SK-N-SH (cell line): ENCODE results near the gene BUB3. TPM values are rescaled to one million over a fixed set of nuclear protein-coding genes. Genes with fewer than 3 reads are reported as not detected.

ENCODE experiments used
- CTCF ChIA-PET: fragments of 300-600, 350-600 bp; formaldehyde crosslinking; extraction: SDS; loops from one replicate; lab custom pipeline; 2021; lab: Yijun Ruan, JAX
- POLR2A ChIA-PET: fragments of 350-600 bp; sonication (Branson Sonifier 250); formaldehyde crosslinking; extraction: SDS; loops from one replicate; lab custom pipeline; 2020; ENCODE audit warnings: antibody characterized with exemption, inconsistent platforms; lab: Yijun Ruan, JAX
- DNase-seq: peaks from one replicate; pipeline ENCODE4 v3.0.0; 2012
- H2AFZ ChIP-seq: fragments of 200-600 bp; sonication (generic); 2 replicates; pipeline ENCODE4 v1.8.1; 2016; ENCODE audit warnings: antibody characterized with exemption, mild to moderate bottlenecking, low read depth
- H3F3A ChIP-seq: fragments of 200-600 bp; sonication (generic); replicated peaks from 2 replicates; pipeline ENCODE3; 2016; ENCODE audit warnings: antibody characterized with exemption, mild to moderate bottlenecking; ENCODE audit not compliant: insufficient read depth
- H3K27ac ChIP-seq, 2 experiments: fragments of 200-500 bp in 1 of 2; fragments of 200-600 bp in 1 of 2; sonication (Bioruptor generic) in 1 of 2; sonication (generic), shearing (Covaris generic) in 1 of 2; 2 replicates each; pipeline versions ENCODE4 v1.5.1 to v1.6.1; 2014 to 2016; ENCODE audit warnings: low read depth in 2 of 2, inconsistent platforms in 1 of 2, low read length in 1 of 2, mild to moderate bottlenecking in 1 of 2, mixed read lengths in 1 of 2
- H3K27me3 ChIP-seq: fragments of 200-600 bp; sonication (generic), shearing (Covaris generic); 2 replicates; pipeline ENCODE4 v1.6.1; 2016; ENCODE audit warnings: mixed run types; ENCODE audit not compliant: insufficient read depth
- H3K36me3 ChIP-seq, 2 experiments: fragments of 200-500 bp in 1 of 2; fragments of 200-600 bp in 1 of 2; sonication (Bioruptor generic) in 1 of 2; sonication (generic) in 1 of 2; replicated peaks in 1 of 2; 2 replicates each; pipeline versions ENCODE3 to v1.5.1; 2014 to 2016; ENCODE audit warnings: low read length in 1 of 2, mild to moderate bottlenecking in 1 of 2; ENCODE audit not compliant: insufficient read depth in 2 of 2, control insufficient read depth in 1 of 2
- H3K4me1 ChIP-seq, 2 experiments: fragments of 200-500 bp in 1 of 2; fragments of 200-600 bp in 1 of 2; sonication (Bioruptor generic) in 1 of 2; sonication (generic), shearing (Covaris generic) in 1 of 2; 2 replicates each; pipeline versions ENCODE4 v1.5.1 to v1.6.1; 2014 to 2016; ENCODE audit warnings: low read depth in 1 of 2, low read length in 1 of 2, mixed run types in 1 of 2; ENCODE audit not compliant: insufficient read depth in 2 of 2, control insufficient read depth in 1 of 2
- H3K4me2 ChIP-seq: fragments of 200-600 bp; sonication (generic), shearing (Covaris generic); 2 replicates; pipeline ENCODE4 v1.6.1; 2017; ENCODE audit warnings: mixed run types
- H3K4me3 ChIP-seq, 2 experiments: fragments of 200-500 bp in 1 of 2; fragments of 200-600 bp in 1 of 2; sonication (Bioruptor generic) in 1 of 2; sonication (generic), shearing (Covaris generic) in 1 of 2; 2 replicates each; pipeline versions ENCODE4 v1.5.1 to v1.8.1; 2014 to 2016; ENCODE audit warnings: low read depth in 2 of 2, inconsistent platforms in 1 of 2, low read length in 1 of 2, mild to moderate bottlenecking in 1 of 2, mixed read lengths in 1 of 2, moderate library complexity in 1 of 2
- H3K79me2 ChIP-seq: fragments of 200-600 bp; sonication (generic); 2 replicates; pipeline ENCODE4 v1.8.1; 2017; ENCODE audit warnings: mild to moderate bottlenecking; ENCODE audit not compliant: insufficient read depth
- H3K9ac ChIP-seq: fragments of 200-600 bp; sonication (generic); 2 replicates; pipeline ENCODE4 v1.6.1; 2017; ENCODE audit warnings: mixed run types
- H3K9me2 ChIP-seq: fragments of 200-600 bp; sonication (generic); 2 replicates; pipeline ENCODE4 v1.6.1; 2017; ENCODE audit warnings: mixed run types
- H3K9me3 ChIP-seq: fragments of 200-600 bp; sonication (generic); 2 replicates; pipeline ENCODE4 v1.6.1; 2017; ENCODE audit warnings: mixed run types, mild to moderate bottlenecking, moderate library complexity
- H4K20me1 ChIP-seq: fragments of 200-600 bp; sonication (generic); 2 replicates; pipeline ENCODE4 v1.6.1; 2017; ENCODE audit warnings: mild to moderate bottlenecking, mixed run types; ENCODE audit not compliant: insufficient read depth
- EZH2phosphoT487 ChIP-seq: fragments of 200-600 bp; sonication (generic); IDR thresholded peaks from 2 replicates; pipeline ENCODE4 v1.6.1; 2017; ENCODE audit warnings: low read depth, mixed run types, mild to moderate bottlenecking, antibody characterized with exemption, moderate library complexity, borderline replicate concordance
- TCF12 ChIP-seq: IDR thresholded peaks from 2 replicates; pipeline ENCODE4 v1.4.0; 2012
- WGBS: methylation state at CpG from one replicate; pipeline ENCODE4 v1.1.6; 2017; ENCODE audit warnings: low lambda C conversion rate; 5-methylcytosine and 5-hydroxymethylcytosine counted together
- polyA plus RNA-seq, 3 experiments: library from polyadenylated mRNA; depleted of rRNA; stranded (reverse); fragments of >200 nt; gene quantifications; 2 replicates each; pipeline ENCODE4 v1.2.3, GENCODE V29; 2012
- TF ChIP-seq, protein P1 (sequence below): IDR thresholded peaks from 2 replicates; pipeline ENCODE4 v1.4.0; 2012; ENCODE audit warnings: low read depth, borderline replicate concordance
- TF ChIP-seq, protein P2 (sequence below): IDR thresholded peaks from 2 replicates; pipeline ENCODE4 v1.4.0; 2012; ENCODE audit warnings: low read depth

Gene BUB3
- polyA plus RNA-seq, 1 of the 3 experiments (the other 2 are of a cell fraction): 202 TPM

DNA sequence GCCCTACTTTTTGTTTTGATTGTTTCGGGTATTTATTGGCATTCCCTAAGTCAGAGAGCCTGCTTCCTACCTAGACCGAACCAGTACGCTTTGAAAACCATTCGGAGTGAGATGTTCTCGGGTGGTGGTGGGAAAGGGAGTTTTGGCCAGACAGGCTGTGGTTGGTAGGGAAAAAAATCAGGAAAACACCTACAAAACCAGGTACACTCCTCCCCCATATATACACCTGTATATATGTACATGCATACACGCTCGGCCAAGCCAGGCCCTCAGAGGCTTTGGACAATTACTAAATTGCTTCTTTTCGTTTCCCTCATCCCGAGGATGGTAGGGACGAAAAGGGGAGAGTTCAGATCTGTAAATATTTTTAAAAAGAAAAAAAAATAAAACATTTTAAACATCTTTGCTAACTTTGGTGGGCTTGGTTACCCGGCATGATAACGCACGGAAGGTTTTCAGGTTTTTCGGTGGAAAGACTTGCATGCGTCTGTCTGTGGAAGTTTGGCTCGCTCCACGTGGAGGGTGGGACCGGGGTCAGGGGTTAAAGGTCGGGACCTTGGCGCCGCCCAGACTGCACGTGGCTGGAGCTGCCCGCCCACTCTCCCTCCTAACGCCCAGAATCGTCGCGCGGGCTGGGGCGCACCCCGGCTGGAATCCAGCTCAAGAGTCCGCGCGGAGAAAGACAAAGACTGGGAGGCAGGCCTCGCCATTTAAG is 3.8 kb upstream of the BUB3 start:
- 51% methylated on average over 19 of the region's 34 CpGs for WGBS
- H3K9me2 ChIP-seq: no peaks in the 10 kb centered on the region
- TF ChIP-seq EZH2phosphoT487 (peak; percentile 86; the same call in 1 of the 2 replicates), TCF12 (no peak)
- no peak overlapping the region for H3K9ac ChIP-seq
- peaks cover 73% of the 10 kb centered on the region for H3K27me3 ChIP-seq
- H4K20me1 ChIP-seq: peaks cover 5% of the 10 kb centered on the region; the same call in 1 of the 2 replicates
- H3K4me3 ChIP-seq: peak overlapping the region; percentile 40 to 51; a peak in 3 of 4 replicates
- peak overlapping the region; percentile 79 for H3K4me2 ChIP-seq
- H3K9me3 ChIP-seq: no peaks in the 10 kb centered on the region
- no peaks in the 10 kb centered on the region for H3F3A ChIP-seq
- ChIA-PET POLR2A (no interaction called here), CTCF (interaction anchor here (1.0 to 2.8 kb wide), 7 partner anchors 10 to 230 kb away, joined by 3 to 22 read pairs (median 7); no protein-coding TSS in a partner anchor)
- no peak overlapping the region for H3K27ac ChIP-seq
- no peak for DNase-seq
- H3K79me2 ChIP-seq: peaks cover 10% of the 10 kb centered on the region
- H3K36me3 ChIP-seq: peaks cover under 1 to 3% of the 10 kb centered on the region in 2 experiments
- 0 out of 2 replicates have a peak overlapping the region, but pooled peaks have one; percentile 76 for H2AFZ ChIP-seq
- peaks cover 1 to 29% of the 10 kb centered on the region in 2 experiments; a peak in 2 of 4 replicates for H3K4me1 ChIP-seq

DNA sequence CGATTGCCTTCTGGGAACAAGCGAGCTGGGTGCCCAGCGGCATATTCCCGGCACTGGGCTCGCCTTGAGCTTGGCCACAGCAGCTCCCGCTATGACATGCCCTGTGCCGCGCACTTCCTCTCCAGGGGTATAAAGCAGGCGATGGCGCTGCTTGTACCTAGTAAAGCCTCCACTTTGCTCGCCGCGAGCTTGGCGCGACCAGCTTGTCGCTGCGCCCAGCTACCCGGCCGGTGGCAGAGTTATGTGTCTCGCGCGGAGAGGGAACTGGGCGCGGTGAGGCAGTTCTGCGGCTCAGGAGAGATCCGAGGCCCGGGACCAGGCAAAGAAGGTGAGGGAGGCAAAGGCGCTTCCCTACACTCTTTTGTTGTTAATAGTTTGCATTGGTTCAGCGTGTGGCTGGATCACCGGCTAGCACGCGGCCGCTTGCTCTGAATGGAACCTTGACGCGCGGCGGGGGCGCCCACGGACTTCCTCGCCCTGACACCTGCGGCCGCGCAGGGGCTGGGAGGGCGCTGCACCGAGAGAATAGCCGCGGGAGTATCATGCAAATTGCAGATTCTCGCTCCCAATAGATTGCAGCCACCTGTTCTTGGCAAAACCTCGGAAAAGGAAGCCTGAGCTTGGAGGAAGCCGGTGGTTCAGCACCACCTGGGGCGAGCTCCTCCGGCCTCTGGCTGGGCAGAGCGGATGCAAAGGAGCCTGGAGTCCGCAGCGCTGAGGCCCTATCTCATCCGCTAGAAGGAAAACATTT is 3.0 kb upstream of the BUB3 start:
- Histone ChIP-seq H3K4me1 (peaks cover 8 to 33% of the 10 kb centered on the region in 2 experiments; a peak in 3 of 4 replicates), H3K9me3 (no peaks in the 10 kb centered on the region), H3K9me2 (no peaks in the 10 kb centered on the region), H3K36me3 (peaks cover 7 to 9% of the 10 kb centered on the region in 2 experiments), H3K4me3 (peak overlapping the region in 1 of 2 experiments; percentile 24; a peak in 2 of 4 replicates), H3K79me2 (peaks cover 18% of the 10 kb centered on the region), H3K27me3 (peaks cover 66% of the 10 kb centered on the region), H3F3A (peaks cover 6% of the 10 kb centered on the region), H4K20me1 (peaks cover 12% of the 10 kb centered on the region), H3K27ac (no peak overlapping the region), H3K4me2 (peak overlapping the region; percentile 67), H2AFZ (0 out of 2 replicates have a peak overlapping the region, but pooled peaks have one; percentile 76)
- CTCF ChIA-PET: interaction anchor here (0.8 to 2.8 kb wide), 7 partner anchors 11 to 229 kb away, joined by 3 to 22 read pairs (median 5); no protein-coding TSS in a partner anchor
- POLR2A ChIA-PET: no interaction called here
- WGBS: 38% methylated on average over 24 of the region's 56 CpGs
- TF ChIP-seq, protein P1, sequence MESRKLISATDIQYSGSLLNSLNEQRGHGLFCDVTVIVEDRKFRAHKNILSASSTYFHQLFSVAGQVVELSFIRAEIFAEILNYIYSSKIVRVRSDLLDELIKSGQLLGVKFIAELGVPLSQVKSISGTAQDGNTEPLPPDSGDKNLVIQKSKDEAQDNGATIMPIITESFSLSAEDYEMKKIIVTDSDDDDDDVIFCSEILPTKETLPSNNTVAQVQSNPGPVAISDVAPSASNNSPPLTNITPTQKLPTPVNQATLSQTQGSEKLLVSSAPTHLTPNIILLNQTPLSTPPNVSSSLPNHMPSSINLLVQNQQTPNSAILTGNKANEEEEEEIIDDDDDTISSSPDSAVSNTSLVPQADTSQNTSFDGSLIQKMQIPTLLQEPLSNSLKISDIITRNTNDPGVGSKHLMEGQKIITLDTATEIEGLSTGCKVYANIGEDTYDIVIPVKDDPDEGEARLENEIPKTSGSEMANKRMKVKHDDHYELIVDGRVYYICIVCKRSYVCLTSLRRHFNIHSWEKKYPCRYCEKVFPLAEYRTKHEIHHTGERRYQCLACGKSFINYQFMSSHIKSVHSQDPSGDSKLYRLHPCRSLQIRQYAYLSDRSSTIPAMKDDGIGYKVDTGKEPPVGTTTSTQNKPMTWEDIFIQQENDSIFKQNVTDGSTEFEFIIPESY: no peak
- TF ChIP-seq, protein P2, sequence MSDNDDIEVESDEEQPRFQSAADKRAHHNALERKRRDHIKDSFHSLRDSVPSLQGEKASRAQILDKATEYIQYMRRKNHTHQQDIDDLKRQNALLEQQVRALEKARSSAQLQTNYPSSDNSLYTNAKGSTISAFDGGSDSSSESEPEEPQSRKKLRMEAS: 0 out of 2 replicates have a peak, but pooled peaks have one; percentile 14
- TF ChIP-seq, all 33 proteins: peak for 1
- peak; percentile 52 for DNase-seq
- H3K9ac ChIP-seq: no peak overlapping the region
